Keratinocyte (primary cell): ENCODE results near the gene SUSD4. TPM values are rescaled to one million over a fixed set of nuclear protein-coding genes. Genes with fewer than 3 reads are reported as not detected.

Source experiments
- DNase-seq: peaks from one replicate; pipeline ENCODE4 v3.0.0-alpha.2; 2011; ENCODE audit warnings: low read depth, missing footprints, low spot score
- FAIRE-seq: peaks from 2 replicates; lab custom pipeline; 2011; peaks lifted over from hg19 to GRCh38; lab: Jason Lieb, UNC
- H2AFZ ChIP-seq: 2 replicates; pipeline ENCODE4 v1.6.0; 2012; ENCODE audit warnings: low read length, control low read depth, inconsistent platforms; ENCODE audit not compliant: control insufficient read depth
- H3K27ac ChIP-seq: 2 replicates; pipeline ENCODE4 v1.5.1; 2011; ENCODE audit warnings: low read length; ENCODE audit not compliant: control insufficient read depth, insufficient read depth
- H3K27me3 ChIP-seq: 3 replicates; pipeline ENCODE4 v1.6.0; 2011; ENCODE audit warnings: low read length; ENCODE audit not compliant: control insufficient read depth, insufficient read depth; ENCODE audit errors: extremely low read depth
- H3K36me3 ChIP-seq, 2 experiments: 2 replicates in 1 of 2; 3 replicates in 1 of 2; pipeline ENCODE4 v1.5.1; 2011; ENCODE audit warnings: low read length in 2 of 2, mild to moderate bottlenecking in 1 of 2; ENCODE audit not compliant: control insufficient read depth in 2 of 2, insufficient read depth in 2 of 2; ENCODE audit errors: extremely low read depth in 1 of 2
- H3K4me1 ChIP-seq: 3 replicates; pipeline ENCODE4 v1.5.1; 2011; ENCODE audit warnings: low read length; ENCODE audit not compliant: control insufficient read depth, insufficient read depth; ENCODE audit errors: extremely low read depth
- H3K4me2 ChIP-seq: 3 replicates; pipeline ENCODE4 v1.6.0; 2011; ENCODE audit warnings: low read depth, low read length; ENCODE audit not compliant: control insufficient read depth, insufficient read depth; ENCODE audit errors: extremely low read depth
- H3K4me3 ChIP-seq, 3 experiments: fragments of 200-600 bp in 1 of 3; sonication (generic) in 1 of 3; 2 replicates in 2 of 3; 3 replicates in 1 of 3; pipeline ENCODE4 v1.5.1; 2011 to 2016; ENCODE audit warnings: low read length in 3 of 3, mild to moderate bottlenecking in 3 of 3, control low read depth in 2 of 3, inconsistent platforms in 1 of 3, low read depth in 1 of 3, mixed read lengths in 1 of 3, mixed run types in 1 of 3, moderate library complexity in 1 of 3; ENCODE audit not compliant: control insufficient read depth in 2 of 3, insufficient read depth in 2 of 3; ENCODE audit errors: extremely low read depth in 1 of 3
- H3K79me2 ChIP-seq: 2 replicates; pipeline ENCODE4 v1.6.0; 2012; ENCODE audit warnings: low read length; ENCODE audit not compliant: control insufficient read depth, insufficient read depth
- H3K9ac ChIP-seq: 3 replicates; pipeline ENCODE4 v1.6.0; 2011; ENCODE audit warnings: low read length; ENCODE audit not compliant: control insufficient read depth, insufficient read depth; ENCODE audit errors: extremely low read depth
- H3K9me1 ChIP-seq: 3 replicates; pipeline ENCODE4 v1.6.0; 2011; ENCODE audit warnings: low read length; ENCODE audit not compliant: control insufficient read depth, insufficient read depth; ENCODE audit errors: extremely low read depth
- H3K9me3 ChIP-seq: 2 replicates; pipeline ENCODE4 v1.5.1; 2012; ENCODE audit warnings: low read depth, low read length; ENCODE audit not compliant: control insufficient read depth
- H4K20me1 ChIP-seq: 3 replicates; pipeline ENCODE4 v1.6.0; 2011; ENCODE audit warnings: low read length; ENCODE audit not compliant: control insufficient read depth, insufficient read depth; ENCODE audit errors: extremely low read depth
- CTCF ChIP-seq, 3 experiments: IDR thresholded peaks in 1 of 3; conservative IDR thresholded peaks in 1 of 3; optimal IDR thresholded peaks in 1 of 3; 2 replicates in 2 of 3; 3 replicates in 1 of 3; pipeline versions ENCODE3 to v1.5.1; 2011; ENCODE audit warnings: low read length in 3 of 3, mild to moderate bottlenecking in 3 of 3, moderate library complexity in 2 of 3, control low read depth in 1 of 3, inconsistent platforms in 1 of 3; ENCODE audit not compliant: insufficient read depth in 2 of 3; ENCODE audit errors: extremely low read depth in 1 of 3
- EZH2 ChIP-seq: IDR thresholded peaks from one replicate; pipeline ENCODE4 v1.6.1; 2012; ENCODE audit warnings: inconsistent platforms, mild to moderate bottlenecking, low read length, moderate library complexity
- dilution Hi-C: fragments of 300-500 bp; cut with MboI; formaldehyde crosslinking; loops from one replicate; pipeline ENCODE4 v1.7.0; 2020; ENCODE audit warnings: low sequenced_read_pairs; ENCODE audit not compliant: extremely low pct_ligation_motif_present
- polyA plus RNA-seq, 5 experiments: library from polyadenylated mRNA; depleted of rRNA in 3 of 5; stranded (reverse) in 3 of 5; stranded (forward) in 1 of 5; unstranded in 1 of 5; fragments of >200 nt; gene quantifications; 1 replicate in 1 of 5; 2 replicates in 3 of 5; 3 replicates in 1 of 5; pipeline versions ENCODE4 v1.2.1 to v1.2.3, GENCODE V29; 2011 to 2012; ENCODE audit warnings: missing spikeins in 2 of 5, low read depth in 1 of 5, low replicate concordance in 1 of 5

Gene SUSD4
- polyA plus RNA-seq, 1 donor (not counting 4 experiments of a cell fraction or from before 2014, with no cell fraction given): 1.6 TPM

DNA sequence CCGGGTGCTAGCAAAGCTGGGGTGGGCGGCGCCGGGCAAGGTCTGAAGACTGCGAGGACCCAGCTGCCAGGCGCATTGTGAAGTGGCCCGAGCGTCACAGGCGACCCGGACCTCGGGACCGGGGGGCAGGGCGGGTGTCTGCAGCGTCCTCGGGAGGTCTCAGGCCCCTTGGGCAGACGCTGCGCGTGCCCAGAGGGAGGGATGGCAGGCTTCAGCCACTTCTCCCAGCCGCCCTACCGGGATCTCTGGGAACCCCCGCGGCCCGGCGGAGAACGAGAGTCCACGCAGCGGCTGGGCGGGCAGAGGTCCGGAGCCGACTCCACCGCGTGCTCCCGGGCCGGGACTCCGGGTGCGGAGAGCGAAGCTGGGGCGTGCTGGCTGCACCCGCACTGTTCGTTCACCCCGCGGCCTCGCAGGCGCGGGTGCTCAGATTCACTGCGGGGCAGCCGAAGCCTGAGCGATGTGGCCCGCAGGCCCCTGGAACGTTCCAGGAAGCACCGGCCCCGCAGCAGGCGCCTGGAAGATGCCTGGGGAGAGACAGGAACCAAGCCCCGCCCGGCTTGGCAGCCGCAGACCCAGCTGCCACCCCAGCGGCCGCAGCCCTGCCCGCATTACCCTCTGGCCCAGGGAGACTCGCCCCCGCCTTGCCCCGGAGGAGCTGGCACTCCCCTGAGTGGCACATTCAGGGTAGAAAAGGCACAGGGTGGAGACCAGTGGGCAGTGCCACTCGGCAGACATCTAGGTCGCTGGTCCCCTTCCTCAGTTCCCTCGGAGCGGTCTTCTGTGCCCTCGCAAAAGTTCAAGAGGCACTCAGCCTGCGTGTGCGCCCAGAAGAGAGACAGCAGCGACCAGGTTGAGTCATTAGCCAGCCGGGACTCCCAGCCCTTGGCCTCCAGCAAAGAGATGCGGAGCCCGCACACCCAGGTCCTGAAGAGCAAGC lies 29.6 kb upstream of the SUSD4 start, which contains the start of gene CCDC185:
TSS of gene CCDC185 (plus strand) at position 141 of the 940 bp plus-strand sequence. CDS start at position 202, 61 bp downstream.
- Histone ChIP-seq H3K4me1 (peaks cover 3% of the 10 kb centered on the region), H4K20me1 (no peaks in the 10 kb centered on the region), H3K36me3 (no peaks in the 10 kb centered on the region), H3K9me3 (no peaks in the 10 kb centered on the region), H3K4me3 (peak within 1 kb of the TSS; percentile 14 to 54 (median 28)), H3K9me1 (no peaks in the 10 kb centered on the region), H3K27me3 (peaks cover 43% of the 10 kb centered on the region), H3K79me2 (no peaks in the 10 kb centered on the region), H3K27ac (no peak within 1 kb of the TSS), H3K9ac (no peak within 1 kb of the TSS), H2AFZ (peak within 1 kb of the TSS; percentile 30), H3K4me2 (peak within 1 kb of the TSS; percentile 66)
- no peak for DNase-seq
- TF ChIP-seq CTCF (optimal IDR thresholded peaks at IDR 0.05 in 1 of 3, IDR thresholded peaks at IDR 0.05 in 1 of 3, conservative IDR thresholded peaks at IDR 0.05 in 1 of 3; ENCODE audit: extremely low read depth in 1 of 3, insufficient read depth in 2 of 3, low read length in 3 of 3) (no peak), EZH2 (peak; percentile 71)
- no peak for FAIRE-seq
- dilution Hi-C loops: no loop called here

- FAIRE-seq (no peak), DNase-seq (no peak)
- Histone ChIP-seq H3K9me3 (no peaks in the 10 kb centered on the region), H4K20me1 (no peaks in the 10 kb centered on the region), H3K79me2 (no peaks in the 10 kb centered on the region), H2AFZ (no peak overlapping the region), H3K9me1 (no peaks in the 10 kb centered on the region), H3K36me3 (no peaks in the 10 kb centered on the region), H3K9ac (no peak overlapping the region), H3K27ac (no peak overlapping the region), H3K4me2 (no peak overlapping the region), H3K4me1 (peaks cover 3% of the 10 kb centered on the region), H3K4me3 (no peak overlapping the region), H3K27me3 (peaks cover 43% of the 10 kb centered on the region)
- dilution Hi-C loops: no loop called here
- TF ChIP-seq EZH2 (no peak), CTCF (optimal IDR thresholded peaks at IDR 0.05 in 1 of 3, IDR thresholded peaks at IDR 0.05 in 1 of 3, conservative IDR thresholded peaks at IDR 0.05 in 1 of 3; ENCODE audit: extremely low read depth in 1 of 3, insufficient read depth in 2 of 3, low read length in 3 of 3) (no peak)
Measured at GRCh38 chr1:223390618-223391017, 26.6 kb upstream of the SUSD4 start.
